Esophagus mucosa (tissue), 1 donor: Measurements from ENCODE around the gene NLRX1. TPM values are rescaled to one million over a fixed set of nuclear protein-coding genes. Genes with fewer than 3 reads are reported as not detected.
"Not testable (repeated sequence)": the region's sequence is repeated elsewhere in the genome, so short reads cannot be mapped to it uniquely, and the experiment has no call there.

ENCODE experiments used
- ATAC-seq: fragments of 200-7000 bp; cut with Tn5 transposase; one replicate; pipeline ENCODE4 v1.9.1; 2020
- total RNA-seq: library from RNA; stranded (reverse); gene quantifications from one replicate; pipeline ENCODE4 v1.2.4, GENCODE V29; 2023
- donor health status: DM: yes; HTN: yes; CAD: no.

Gene NLRX1
- total RNA-seq, 1 donor from 2014 or later: 60.3 TPM

DNA sequence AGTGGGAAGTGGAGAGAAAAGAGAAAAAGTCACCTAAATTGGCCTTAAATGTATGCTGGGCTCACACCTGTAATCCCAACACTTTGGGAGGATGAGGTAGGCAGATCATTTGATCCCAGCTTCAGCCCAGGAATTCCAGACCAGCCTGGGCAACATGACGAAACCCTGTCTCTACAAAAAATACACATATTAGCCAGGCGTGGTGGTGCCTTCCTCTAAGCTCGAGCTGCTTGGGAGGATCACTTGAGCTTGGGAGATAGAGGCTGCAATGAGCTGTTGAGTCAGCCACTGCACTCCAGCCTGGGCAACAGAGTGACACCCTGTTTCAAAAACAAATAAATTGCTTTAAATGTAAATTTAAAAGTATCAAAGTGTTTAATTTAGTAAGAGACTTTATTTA, 41.5 kb downstream of the NLRX1 start:
- ATAC-seq: no peak

DNA sequence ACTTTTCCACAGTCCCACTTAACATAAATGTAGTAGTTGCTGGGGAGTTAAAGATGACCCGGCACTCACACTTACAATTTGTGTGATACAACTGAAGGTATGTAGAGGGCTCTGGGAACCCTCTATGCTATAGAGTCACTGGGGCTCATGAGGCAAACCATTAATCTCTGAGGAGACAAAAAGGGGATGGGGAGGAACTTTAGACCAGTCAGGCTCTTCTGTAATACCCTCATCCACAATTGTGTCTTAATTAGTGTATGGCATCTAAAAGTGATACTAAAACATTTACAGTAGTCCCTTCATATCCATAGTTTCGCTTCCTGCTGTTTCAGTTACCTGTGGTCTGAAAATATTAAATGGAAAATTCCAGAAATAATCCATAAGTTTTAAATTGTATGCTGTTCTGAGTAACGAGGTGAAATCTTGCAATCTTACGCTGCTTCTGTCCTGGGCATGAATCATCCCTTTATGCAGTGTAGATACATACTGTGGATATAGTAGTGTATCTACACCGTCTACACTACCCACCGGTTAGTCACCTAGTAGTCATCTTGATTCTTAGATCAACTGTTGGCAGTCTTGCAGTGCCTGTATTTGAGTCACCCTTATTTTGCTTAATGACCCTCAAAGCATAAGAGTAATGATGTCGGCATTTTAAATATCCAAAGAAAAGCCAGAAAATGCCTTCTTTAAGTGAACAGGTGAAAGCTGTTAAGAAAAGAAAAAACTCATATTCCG, 49.8 kb downstream of the NLRX1 start:
- peak; percentile 100 for ATAC-seq

DNA sequence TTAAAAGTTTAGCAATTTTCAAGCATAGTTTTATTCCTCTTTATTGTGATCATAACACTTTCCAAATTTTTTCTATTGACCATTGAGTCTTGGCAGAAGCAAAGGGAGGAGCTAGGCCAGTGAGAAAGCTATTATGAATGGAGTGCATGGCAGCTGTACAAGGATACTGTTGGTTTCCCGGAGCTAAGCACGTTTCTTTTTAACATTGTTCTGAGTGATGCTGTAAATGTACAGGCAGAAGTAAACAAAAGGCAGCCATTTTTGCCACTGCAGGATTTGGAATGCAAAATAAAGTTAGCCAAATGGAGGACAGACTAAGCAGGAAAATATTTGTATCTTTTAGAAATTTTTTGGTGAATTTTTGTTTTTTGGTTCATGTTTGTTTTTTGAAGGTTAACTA, 53.8 kb downstream of the NLRX1 start:
- no peak for ATAC-seq

DNA sequence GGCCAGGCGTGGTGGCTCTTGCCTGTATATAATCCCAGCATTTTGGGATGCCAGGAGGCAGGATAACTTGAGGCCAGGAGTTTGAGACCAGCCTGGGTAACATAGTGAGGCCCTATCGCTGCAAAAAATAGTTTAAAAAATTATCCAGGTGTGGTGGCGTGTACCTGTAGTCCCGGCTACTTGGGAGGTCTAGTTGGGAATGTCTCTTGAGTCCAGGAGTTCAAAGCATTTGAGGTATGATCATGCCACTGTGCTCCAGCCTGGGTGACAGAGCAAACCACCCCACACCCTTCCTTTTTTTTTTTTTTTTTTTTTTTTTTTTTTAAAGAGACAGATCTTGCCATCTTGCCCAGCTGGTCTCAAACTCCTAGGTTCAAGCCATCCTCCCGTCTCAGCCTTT, 54.4 kb downstream of the NLRX1 start:
- no peak for ATAC-seq

DNA sequence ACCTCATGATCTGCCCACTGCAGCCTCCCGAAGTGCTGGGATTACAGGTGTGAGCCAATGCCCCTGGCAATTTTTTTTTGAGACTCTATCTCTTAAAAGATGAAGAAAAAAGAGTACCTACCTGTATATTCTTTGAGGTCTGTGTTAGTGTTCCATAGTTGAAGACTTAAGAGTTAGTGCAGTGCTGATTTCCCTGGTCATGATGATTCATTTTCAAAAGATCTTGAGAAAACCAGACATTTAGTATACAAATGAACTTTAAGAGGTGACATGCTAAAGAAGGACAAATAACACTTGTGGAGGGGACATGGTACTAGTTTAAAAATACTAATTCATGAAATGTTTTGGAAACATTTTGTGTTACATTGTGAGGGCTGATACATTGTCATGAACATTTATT, 55.3 kb downstream of the NLRX1 start:
- no peak for ATAC-seq

DNA sequence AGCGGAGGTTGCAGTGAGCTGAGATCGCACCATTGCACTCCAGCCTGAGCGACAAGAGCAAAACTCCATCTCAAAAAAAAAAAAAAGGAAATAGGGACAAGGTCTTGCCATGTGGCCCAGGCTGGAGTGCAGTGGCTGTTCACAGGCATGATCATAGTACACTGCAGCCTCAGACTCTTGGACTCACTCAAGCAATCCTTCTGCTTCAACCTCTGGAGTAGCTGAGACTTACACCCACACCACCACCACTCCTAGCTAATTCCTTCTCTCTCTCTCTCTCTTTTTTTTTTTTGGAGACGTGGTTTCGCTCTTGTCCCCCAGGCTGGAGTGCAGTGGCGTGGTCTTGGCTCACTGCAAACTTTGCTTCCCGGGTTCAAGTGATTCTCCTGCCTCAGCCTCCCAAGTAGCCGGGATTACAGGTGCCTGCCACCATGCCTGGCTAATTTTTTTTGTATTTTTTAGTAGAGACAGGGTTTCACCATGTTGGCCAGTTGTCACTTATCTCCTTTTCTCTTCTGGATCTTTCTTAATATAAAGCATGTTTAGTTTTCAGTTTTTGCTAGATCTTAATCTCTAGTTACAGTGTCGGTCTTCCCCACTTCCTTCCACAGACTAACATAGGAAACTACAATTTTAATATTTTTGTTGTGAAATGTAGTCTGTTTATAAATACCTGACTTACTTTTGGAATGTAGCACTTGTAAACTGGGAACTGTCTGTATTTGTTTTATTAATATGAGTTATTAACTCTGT, 60.2 kb downstream of the NLRX1 start:
- ATAC-seq: not testable (repeated sequence)

DNA sequence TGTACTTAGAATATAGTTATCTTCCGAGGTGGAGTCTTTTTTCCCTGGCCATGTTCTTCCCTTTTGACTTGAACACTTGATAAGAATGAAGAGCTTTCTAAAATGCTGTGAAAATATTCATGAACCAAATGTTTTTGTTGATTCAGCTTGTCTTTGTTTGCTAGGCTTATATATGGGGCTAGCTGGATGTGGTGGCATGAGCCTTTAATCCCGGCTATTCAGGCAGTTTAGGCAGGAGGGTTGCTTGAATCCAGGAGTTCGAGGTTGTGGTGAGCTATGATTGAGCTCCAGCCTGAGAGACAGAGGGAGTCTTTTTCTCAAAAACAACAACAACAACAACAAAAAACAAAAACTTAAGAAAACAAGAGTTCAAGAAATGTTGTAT, 60.8 kb downstream of the NLRX1 start:
- ATAC-seq: no peak

DNA sequence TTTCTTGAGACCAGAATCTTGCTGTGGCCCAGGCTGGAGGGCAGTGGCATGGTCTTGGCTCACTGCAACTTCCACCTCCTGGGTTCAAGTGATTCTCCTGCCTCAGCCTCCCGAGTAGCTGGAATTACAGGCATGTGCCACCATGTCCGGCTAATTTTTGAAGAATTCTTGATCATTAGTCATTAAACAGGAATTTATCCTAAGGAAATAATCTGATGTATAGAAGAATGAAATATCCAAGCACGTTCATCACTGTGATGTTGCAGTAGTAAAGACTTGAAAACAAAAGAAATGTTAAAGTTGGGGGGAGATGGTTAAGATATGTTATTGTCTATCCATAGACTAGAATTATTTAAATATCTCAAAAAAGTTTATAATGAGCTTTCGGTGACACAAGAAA, 61.2 kb downstream of the NLRX1 start:
- no peak for ATAC-seq

Other genes with a start within 250 kb of the NLRX1 start
- gene BCL9L, start 242.8 kb upstream of the NLRX1 start, total RNA-seq: 44.6 TPM
- 0.32 TPM for gene UPK2, start 212.4 kb upstream of the NLRX1 start, total RNA-seq
- gene FOXR1, start 197.0 kb upstream of the NLRX1 start, total RNA-seq: not detected
- 11.9 TPM for gene CENATAC, start 170.6 kb upstream of the NLRX1 start, total RNA-seq
- gene RPS25, start 150.4 kb upstream of the NLRX1 start, total RNA-seq: 1,002 TPM
- 42.4 TPM for gene TRAPPC4, start 150.0 kb upstream of the NLRX1 start, total RNA-seq
- gene SLC37A4, start 137.8 kb upstream of the NLRX1 start, total RNA-seq: 7.2 TPM
- gene HYOU1, start 111.5 kb upstream of the NLRX1 start, total RNA-seq: 63.2 TPM
- gene VPS11, start 100.9 kb upstream of the NLRX1 start, total RNA-seq: 17.8 TPM
- gene HMBS, start 83.8 kb upstream of the NLRX1 start, total RNA-seq: 23.7 TPM
- 36.3 TPM for gene DPAGT1, start 66.9 kb upstream of the NLRX1 start, total RNA-seq
- gene C2CD2L, start 61.4 kb upstream of the NLRX1 start, total RNA-seq: 6.5 TPM
- gene HINFP, start 47.1 kb upstream of the NLRX1 start, total RNA-seq: 13.2 TPM
- 0.52 TPM for gene ABCG4, start 19.7 kb upstream of the NLRX1 start, total RNA-seq
- not detected for gene NHERF4, start 16.8 kb downstream of the NLRX1 start, total RNA-seq
- gene CBL, start 37.6 kb downstream of the NLRX1 start, total RNA-seq: 11.0 TPM
- gene MCAM, start 148.4 kb downstream of the NLRX1 start, total RNA-seq: 25.0 TPM
- 22.2 TPM for gene RNF26, start 165.8 kb downstream of the NLRX1 start, total RNA-seq
- gene C1QTNF5, start 172.2 kb downstream of the NLRX1 start, total RNA-seq: 2.0 TPM
- gene MFRP, start 178.0 kb downstream of the NLRX1 start, total RNA-seq: not detected
- 2.8 TPM for gene USP2, start 213.0 kb downstream of the NLRX1 start, total RNA-seq